ENCODE results near the gene RAE1. TPM values are rescaled to one million over a fixed set of nuclear protein-coding genes. Genes with fewer than 3 reads are reported as not detected.

Gene RAE1
- total RNA-seq, 8 experiments from 2014 or later = 27.6 to 49.5 (median 32.8) TPM

- H3K27ac ChIP-seq = no peak overlapping the region
- ATAC-seq (replicated peaks in 6 of 8) = no peak
- in situ Hi-C loops (cut with MboI; ENCODE audit: low pct_unique_long_range_greater_than_20kb in 2 of 9, low sequenced_read_pairs in 9 of 9, unreplicated experiment in 9 of 9) = no loop called here
- 94 to 100% (median 98%) methylated on average over 1 to 9 of the region's 32 CpGs; no CpG with 5 or more reads in 3 of the 10 experiments for WGBS, 10 experiments
- H3K4me3 ChIP-seq = no peak overlapping the region
- H3K4me1 ChIP-seq (replicated peaks in 1 of 2) = peaks cover 7 to 12% of the 10 kb centered on the region in 2 donors
Measured at GRCh38 chr20:57402206-57403125, 51.4 kb downstream of the RAE1 start.

GRCh38 chr20:57403216-57403615 is 52.2 kb downstream of the RAE1 start:
- no peak for ATAC-seq (replicated peaks in 6 of 8)
- H3K27ac ChIP-seq = no peak overlapping the region
- no peak overlapping the region for H3K4me3 ChIP-seq
- 80 to 100% (median 94%) methylated on average over 2 to 8 of the region's 10 CpGs; no CpG with 5 or more reads in 4 of the 10 experiments for WGBS, 10 experiments
- peaks cover 7 to 12% of the 10 kb centered on the region in 2 donors for H3K4me1 ChIP-seq (replicated peaks in 1 of 2)
- in situ Hi-C loops (cut with MboI; ENCODE audit: low pct_unique_long_range_greater_than_20kb in 2 of 9, low sequenced_read_pairs in 9 of 9, unreplicated experiment in 9 of 9) = no loop called here

- 74 to 100% (median 100%) methylated on average over 1 to 7 of the region's 11 CpGs; no CpG with 5 or more reads in 4 of the 10 experiments for WGBS, 10 experiments
Measured at GRCh38 chr20:57404006-57404405, 53.0 kb downstream of the RAE1 start.

GRCh38 chr20:57404419-57405072 is 53.5 kb downstream of the RAE1 start:
- ATAC-seq (replicated peaks in 6 of 8) = no peak
- H3K27ac ChIP-seq = no peak overlapping the region

More at GRCh38 chr20:57404006-57404405, 53.0 kb downstream of the RAE1 start:
- ATAC-seq (replicated peaks in 6 of 8) = no peak
- Histone ChIP-seq H3K4me1 (replicated peaks in 1 of 2) (peaks cover 3 to 8% of the 10 kb centered on the region in 2 donors), H3K27ac (no peak overlapping the region), H3K4me3 (no peak overlapping the region)
- in situ Hi-C loops (cut with MboI; ENCODE audit: low pct_unique_long_range_greater_than_20kb in 2 of 9, low sequenced_read_pairs in 9 of 9, unreplicated experiment in 9 of 9) = no loop called here

GRCh38 chr20:57405236-57406016 is 54.4 kb downstream of the RAE1 start:
- in situ Hi-C loops (cut with MboI; ENCODE audit: low pct_unique_long_range_greater_than_20kb in 2 of 9, low sequenced_read_pairs in 9 of 9, unreplicated experiment in 9 of 9) = no loop called here
- H3K27ac ChIP-seq = no peak overlapping the region

More at GRCh38 chr20:57404419-57405072, 53.5 kb downstream of the RAE1 start:
- peaks cover 0 to 4% of the 10 kb centered on the region in 2 donors for H3K4me1 ChIP-seq (replicated peaks in 1 of 2)
- H3K4me3 ChIP-seq = no peak overlapping the region
- 90 to 100% (median 100%) methylated on average over 1 to 4 of the region's 22 CpGs; no CpG with 5 or more reads in 5 of the 10 experiments for WGBS, 10 experiments
- in situ Hi-C loops (cut with MboI; ENCODE audit: low pct_unique_long_range_greater_than_20kb in 2 of 9, low sequenced_read_pairs in 9 of 9, unreplicated experiment in 9 of 9) = no loop called here

GRCh38 chr20:57407541-57407956 is 56.5 kb downstream of the RAE1 start:
- Histone ChIP-seq H3K27ac (no peak overlapping the region), H3K4me1 (replicated peaks in 1 of 2) (peaks cover 0 to 8% of the 10 kb centered on the region in 2 donors), H3K4me3 (no peak overlapping the region)
- WGBS, 10 experiments = 99% methylated on average over 12 of the region's 29 CpGs; no CpG with 5 or more reads in 9 of the 10 experiments
- no peak for ATAC-seq (replicated peaks in 6 of 8)
- in situ Hi-C loops (cut with MboI; ENCODE audit: low pct_unique_long_range_greater_than_20kb in 2 of 9, low sequenced_read_pairs in 9 of 9, unreplicated experiment in 9 of 9) = no loop called here

More at GRCh38 chr20:57405236-57406016, 54.4 kb downstream of the RAE1 start:
- WGBS, 10 experiments = 67 to 100% (median 98%) methylated on average over 1 to 8 of the region's 18 CpGs; no CpG with 5 or more reads in 6 of the 10 experiments
- no peak for ATAC-seq (replicated peaks in 6 of 8)
- peaks cover 0 to 8% of the 10 kb centered on the region in 2 donors for H3K4me1 ChIP-seq (replicated peaks in 1 of 2)
- H3K4me3 ChIP-seq = no peak overlapping the region

- Histone ChIP-seq H3K27ac (no peak overlapping the region), H3K4me1 (replicated peaks in 1 of 2) (peaks cover 0 to 8% of the 10 kb centered on the region in 2 donors), H3K4me3 (no peak overlapping the region)
- ATAC-seq (replicated peaks in 6 of 8) = no peak
- WGBS, 10 experiments = 53 to 96% (median 77%) methylated on average over 4 to 10 of the region's 13 CpGs; no CpG with 5 or more reads in 5 of the 10 experiments
- in situ Hi-C loops (cut with MboI; ENCODE audit: low pct_unique_long_range_greater_than_20kb in 2 of 9, low sequenced_read_pairs in 9 of 9, unreplicated experiment in 9 of 9) = no loop called here
Measured at GRCh38 chr20:57408131-57408530, 57.1 kb downstream of the RAE1 start.

GRCh38 chr20:57408536-57409233 is 57.6 kb downstream of the RAE1 start:
- WGBS, 10 experiments = 80 to 100% (median 97%) methylated on average over 2 to 14 of the region's 29 CpGs; no CpG with 5 or more reads in 3 of the 10 experiments
- no peak for ATAC-seq (replicated peaks in 6 of 8)
- no peak overlapping the region for H3K4me3 ChIP-seq
- in situ Hi-C loops (cut with MboI; ENCODE audit: low pct_unique_long_range_greater_than_20kb in 2 of 9, low sequenced_read_pairs in 9 of 9, unreplicated experiment in 9 of 9) = no loop called here
- peaks cover 0 to 8% of the 10 kb centered on the region in 2 donors for H3K4me1 ChIP-seq (replicated peaks in 1 of 2)
- H3K27ac ChIP-seq = no peak overlapping the region

- Histone ChIP-seq H3K4me1 (replicated peaks in 1 of 2) (peaks cover 0 to 8% of the 10 kb centered on the region in 2 donors), H3K4me3 (no peak overlapping the region), H3K27ac (no peak overlapping the region)
- 33 to 100% (median 87%) methylated on average over 1 to 12 of the region's 16 CpGs; no CpG with 5 or more reads in 5 of the 10 experiments for WGBS, 10 experiments
- in situ Hi-C loops (cut with MboI; ENCODE audit: low pct_unique_long_range_greater_than_20kb in 2 of 9, low sequenced_read_pairs in 9 of 9, unreplicated experiment in 9 of 9) = no loop called here
- ATAC-seq (replicated peaks in 6 of 8) = peak in 1 of 8 experiments; percentile 2
Measured at GRCh38 chr20:57409316-57409671, 58.2 kb downstream of the RAE1 start.

GRCh38 chr20:57409672-57410397 is 58.8 kb downstream of the RAE1 start:
- peak in 5 of 8 experiments; percentile 37 to 57 (median 52) for ATAC-seq (replicated peaks in 6 of 8)
- peak overlapping the region in 1 of 2 donors; percentile 8 for H3K27ac ChIP-seq
- H3K4me1 ChIP-seq (replicated peaks in 1 of 2) = peaks cover 0 to 8% of the 10 kb centered on the region in 2 donors
- in situ Hi-C loops (cut with MboI; ENCODE audit: low pct_unique_long_range_greater_than_20kb in 2 of 9, low sequenced_read_pairs in 9 of 9, unreplicated experiment in 9 of 9) = no loop called here
- H3K4me3 ChIP-seq = no peak overlapping the region
- 0 to 22% (median 5%) methylated on average over 2 to 5 of the region's 14 CpGs; no CpG with 5 or more reads in 7 of the 10 experiments for WGBS, 10 experiments

- in situ Hi-C loops (cut with MboI; ENCODE audit: low pct_unique_long_range_greater_than_20kb in 2 of 9, low sequenced_read_pairs in 9 of 9, unreplicated experiment in 9 of 9) = no loop called here
- H3K4me1 ChIP-seq (replicated peaks in 1 of 2) = peaks cover 0 to 8% of the 10 kb centered on the region in 2 donors
- peak overlapping the region in 1 of 2 donors; percentile 8 for H3K27ac ChIP-seq
- peak in 4 of 8 experiments; percentile 5 to 68 (median 34) for ATAC-seq (replicated peaks in 6 of 8)
- no peak overlapping the region for H3K4me3 ChIP-seq
- 67 to 100% methylated on average over 2 to 4 of the region's 15 CpGs; no CpG with 5 or more reads in 8 of the 10 experiments for WGBS, 10 experiments
Measured at GRCh38 chr20:57410398-57410920, 59.4 kb downstream of the RAE1 start.

Data from motor neuron (in vitro differentiated cells).